Endothelial cell of umbilical vein (primary cell): Measurements from ENCODE around the gene BCL6B.
A peak's percentile ranks its signal among the peaks of the same experiment; 100 is the strongest.

ENCODE experiments used
- EZH2 ChIP-seq: IDR thresholded peaks from 2 replicates; pipeline ENCODE4 v1.6.1; 2012; ENCODE audit warnings: borderline replicate concordance, low read depth, mild to moderate bottlenecking, moderate library complexity, low read length, inconsistent platforms; ENCODE audit not compliant: severe bottlenecking
- POLR2A ChIP-seq: IDR thresholded peaks from 2 replicates; pipeline ENCODE4 v1.6.1; 2012; ENCODE audit warnings: low read depth, mild to moderate bottlenecking, control low read depth, low read length
- POLR2AphosphoS5 ChIP-seq: IDR thresholded peaks from 2 replicates; pipeline ENCODE4 v1.6.1; 2012; ENCODE audit warnings: low read depth, mild to moderate bottlenecking, control low read depth, low read length, moderate library complexity; ENCODE audit not compliant: insufficient read depth
- TF ChIP-seq, protein P1 (sequence below), 2 donors: IDR thresholded peaks; 1 replicate in 1 of 2; 2 replicates in 1 of 2; pipeline ENCODE4 v1.5.1; 2011; ENCODE audit warnings: low read length in 2 of 2, mild to moderate bottlenecking in 2 of 2, moderate library complexity in 2 of 2, control low read depth in 1 of 2, inconsistent platforms in 1 of 2, low read depth in 1 of 2; ENCODE audit not compliant: insufficient read depth in 1 of 2; ENCODE audit errors: extremely low read depth in 1 of 2

DNA sequence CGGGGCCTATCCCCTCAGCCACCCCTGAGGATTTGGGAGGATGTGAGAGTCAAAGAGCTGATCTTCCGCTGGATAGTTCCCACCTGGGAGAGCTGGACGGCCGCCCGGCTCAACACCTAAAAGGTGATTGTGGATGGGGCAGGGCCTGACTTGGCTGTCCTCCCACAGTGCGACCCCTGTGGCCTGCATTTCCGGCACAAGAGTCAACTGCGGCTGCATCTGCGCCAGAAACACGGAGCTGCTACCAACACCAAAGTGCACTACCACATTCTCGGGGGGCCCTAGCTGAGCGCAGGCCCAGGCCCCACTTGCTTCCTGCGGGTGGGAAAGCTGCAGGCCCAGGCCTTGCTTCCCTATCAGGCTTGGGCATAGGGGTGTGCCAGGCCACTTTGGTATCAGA is 4.5 kb downstream of the BCL6B start:
- TF ChIP-seq POLR2A (peak; percentile 51), POLR2AphosphoS5 (peak; percentile 46), EZH2 (no peak)
- TF ChIP-seq, protein P1, sequence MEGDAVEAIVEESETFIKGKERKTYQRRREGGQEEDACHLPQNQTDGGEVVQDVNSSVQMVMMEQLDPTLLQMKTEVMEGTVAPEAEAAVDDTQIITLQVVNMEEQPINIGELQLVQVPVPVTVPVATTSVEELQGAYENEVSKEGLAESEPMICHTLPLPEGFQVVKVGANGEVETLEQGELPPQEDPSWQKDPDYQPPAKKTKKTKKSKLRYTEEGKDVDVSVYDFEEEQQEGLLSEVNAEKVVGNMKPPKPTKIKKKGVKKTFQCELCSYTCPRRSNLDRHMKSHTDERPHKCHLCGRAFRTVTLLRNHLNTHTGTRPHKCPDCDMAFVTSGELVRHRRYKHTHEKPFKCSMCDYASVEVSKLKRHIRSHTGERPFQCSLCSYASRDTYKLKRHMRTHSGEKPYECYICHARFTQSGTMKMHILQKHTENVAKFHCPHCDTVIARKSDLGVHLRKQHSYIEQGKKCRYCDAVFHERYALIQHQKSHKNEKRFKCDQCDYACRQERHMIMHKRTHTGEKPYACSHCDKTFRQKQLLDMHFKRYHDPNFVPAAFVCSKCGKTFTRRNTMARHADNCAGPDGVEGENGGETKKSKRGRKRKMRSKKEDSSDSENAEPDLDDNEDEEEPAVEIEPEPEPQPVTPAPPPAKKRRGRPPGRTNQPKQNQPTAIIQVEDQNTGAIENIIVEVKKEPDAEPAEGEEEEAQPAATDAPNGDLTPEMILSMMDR (IDR thresholded peaks at IDR 0.05; ENCODE audit: extremely low read depth in 1 of 2, insufficient read depth in 1 of 2, low read depth in 1 of 2, low read length in 2 of 2) = no peak
